ENCODE measurements around the gene PRDX5. TPM values are rescaled to one million over a fixed set of nuclear protein-coding genes. Genes with fewer than 3 reads are reported as not detected.

PRDX5 gene
- total and polyA plus RNA-seq, 4 donors = 165 to 777 (median 374) TPM

DNA sequence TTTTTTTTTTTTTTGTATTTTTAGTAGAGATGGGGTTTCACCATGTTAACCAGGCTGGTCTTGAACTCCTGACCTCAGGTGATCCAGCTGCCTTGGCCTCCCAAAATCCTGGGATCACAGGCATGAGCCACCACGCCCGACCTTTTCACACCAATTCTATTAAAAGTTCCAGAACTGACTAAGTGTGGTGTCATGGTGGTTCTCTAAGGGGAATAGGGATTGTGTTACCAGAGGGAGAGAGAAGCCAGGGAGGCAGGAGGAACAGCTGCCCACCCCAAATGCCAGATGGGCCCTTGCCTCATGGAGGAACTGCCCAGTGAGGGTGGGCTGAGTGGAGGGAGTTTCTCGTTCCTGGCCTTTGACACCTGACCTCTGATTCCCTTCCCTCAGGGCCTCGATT is 47.0 kb downstream of the PRDX5 start:
- Histone ChIP-seq H3K9ac (ENCODE audit: insufficient read depth in 1 of 2, low read length in 2 of 2) (no peak overlapping the region), H3K9me3 (ENCODE audit: control insufficient read depth in 4 of 4, insufficient read depth in 3 of 4, low read length in 3 of 4) (peaks cover 0 to 2% (median 0%) of the 10 kb centered on the region in 4 donors), H3K27me3 (ENCODE audit: control insufficient read depth in 3 of 3, insufficient read depth in 3 of 3, low read length in 2 of 3) (peaks cover 0 to 2% (median 0%) of the 10 kb centered on the region in 3 donors), H3K27ac (ENCODE audit: low read depth in 1 of 2, low read length in 1 of 2) (no peak overlapping the region), H3K4me1 (ENCODE audit: control insufficient read depth in 5 of 5, insufficient read depth in 5 of 5, low read length in 5 of 5) (peaks cover 0 to 7% (median 4%) of the 10 kb centered on the region in 5 donors), H3K4me3 (no peak overlapping the region), H3K36me3 (ENCODE audit: control insufficient read depth in 4 of 4, insufficient read depth in 4 of 4, low read length in 4 of 4) (peaks cover 10 to 70% (median 13%) of the 10 kb centered on the region in 4 donors)
- WGBS, 2 donors = 86 to 95% methylated on average over 4 of the region's 4 CpGs
- no peak for TF ChIP-seq CTCF (IDR thresholded peaks at IDR 0.05; ENCODE audit: control extremely low read depth, extremely low read depth)
- no peak for DNase-seq
- ATAC-seq (ENCODE audit: insufficient read depth, low FRiP score) = no peak

GRCh38 chr11:64366751-64367150 is 48.8 kb downstream of the PRDX5 start:
- H3K4me1 ChIP-seq (ENCODE audit: control insufficient read depth in 5 of 5, insufficient read depth in 5 of 5, low read length in 5 of 5) = no peaks in the 10 kb centered on the region
- peaks cover 0 to 2% (median 0%) of the 10 kb centered on the region in 4 donors for H3K9me3 ChIP-seq (ENCODE audit: control insufficient read depth in 4 of 4, insufficient read depth in 3 of 4, low read length in 3 of 4)
- no peak overlapping the region for H3K4me3 ChIP-seq
- no peak for DNase-seq
- 88 to 89% methylated on average over 1 of the region's 1 CpG for WGBS, 2 donors
- H3K27me3 ChIP-seq (ENCODE audit: control insufficient read depth in 3 of 3, insufficient read depth in 3 of 3, low read length in 2 of 3) = peaks cover 0 to 2% (median 0%) of the 10 kb centered on the region in 3 donors
- no peak overlapping the region for H3K9ac ChIP-seq (ENCODE audit: insufficient read depth in 1 of 2, low read length in 2 of 2)
- no peak overlapping the region for H3K27ac ChIP-seq (ENCODE audit: low read depth in 1 of 2, low read length in 1 of 2)
- no peak for TF ChIP-seq CTCF (IDR thresholded peaks at IDR 0.05; ENCODE audit: control extremely low read depth, extremely low read depth)
- ATAC-seq (ENCODE audit: insufficient read depth, low FRiP score) = no peak
- H3K36me3 ChIP-seq (ENCODE audit: control insufficient read depth in 4 of 4, insufficient read depth in 4 of 4, low read length in 4 of 4) = peaks cover 10 to 69% (median 13%) of the 10 kb centered on the region in 4 donors

DNA sequence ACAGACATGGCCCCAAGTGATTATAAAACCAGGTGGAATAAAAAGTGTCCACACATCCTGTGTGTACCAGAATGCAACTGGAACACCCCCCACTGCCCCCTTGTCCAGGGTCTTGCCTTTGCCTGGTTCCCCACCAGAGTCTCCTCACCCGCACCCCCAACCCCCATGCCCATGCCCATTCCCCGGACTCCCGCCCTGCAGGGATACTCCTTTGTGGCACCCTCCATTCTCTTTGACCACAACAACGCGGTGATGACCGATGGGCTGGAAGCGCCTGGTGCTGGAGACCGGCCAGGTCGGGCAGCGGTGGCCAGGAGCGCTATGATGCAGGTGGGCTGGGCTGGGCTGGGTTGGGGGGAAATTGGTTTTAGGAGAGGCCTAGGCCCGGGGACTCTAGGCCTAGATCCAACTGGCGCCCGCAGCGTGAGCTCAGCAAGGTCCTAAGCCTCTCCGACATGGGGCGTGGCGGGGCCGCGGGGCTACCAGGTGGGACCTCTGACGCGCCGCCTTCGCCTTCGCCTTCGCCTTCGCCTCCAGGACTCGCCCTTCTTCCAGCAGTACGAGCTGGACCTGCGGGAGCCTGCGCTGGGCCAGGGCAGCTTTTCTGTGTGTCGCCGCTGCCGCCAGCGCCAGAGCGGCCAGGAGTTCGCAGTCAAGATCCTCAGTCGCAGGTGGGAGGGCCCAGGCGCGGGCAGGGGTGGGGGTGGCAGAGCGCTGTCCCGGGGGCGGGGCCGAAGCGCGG is 50.2 kb downstream of the PRDX5 start:
- TF ChIP-seq CTCF (IDR thresholded peaks at IDR 0.05; ENCODE audit: control extremely low read depth, extremely low read depth) = no peak
- Histone ChIP-seq H3K4me3 (no peak overlapping the region), H3K4me1 (ENCODE audit: control insufficient read depth in 5 of 5, insufficient read depth in 5 of 5, low read length in 5 of 5) (no peaks in the 10 kb centered on the region), H3K27ac (ENCODE audit: low read depth in 1 of 2, low read length in 1 of 2) (no peak overlapping the region), H3K9ac (ENCODE audit: insufficient read depth in 1 of 2, low read length in 2 of 2) (no peak overlapping the region), H3K27me3 (ENCODE audit: control insufficient read depth in 3 of 3, insufficient read depth in 3 of 3, low read length in 2 of 3) (peaks cover 0 to 2% (median 0%) of the 10 kb centered on the region in 3 donors), H3K9me3 (ENCODE audit: control insufficient read depth in 4 of 4, insufficient read depth in 3 of 4, low read length in 3 of 4) (peaks cover 0 to 2% (median 0%) of the 10 kb centered on the region in 4 donors), H3K36me3 (ENCODE audit: control insufficient read depth in 4 of 4, insufficient read depth in 4 of 4, low read length in 4 of 4) (peaks cover 4 to 56% (median 9%) of the 10 kb centered on the region in 4 donors)
- no peak for DNase-seq
- ATAC-seq (ENCODE audit: insufficient read depth, low FRiP score) = no peak
- WGBS, 2 donors = 92 to 93% methylated on average over 46 of the region's 46 CpGs
